OCI-LY7 (cell line): ENCODE measurements around the gene PLXNA4. TPM values are rescaled to one million over a fixed set of nuclear protein-coding genes. Genes with fewer than 3 reads are reported as not detected.

Source experiments
- BruUV-seq: library from RNA; stranded (reverse); fragments of 400-500 nt; replicated peaks from 2 replicates; lab custom pipeline; 2021; lab: Mats Ljungman, UMichigan
- CTCF ChIA-PET: fragments of 300-600 bp; sonication (Branson Sonifier 250); formaldehyde crosslinking; loops from one replicate; lab custom pipeline; 2022; ENCODE audit warnings: antibody characterized with exemption; ENCODE audit not compliant: unreplicated experiment; lab: Charles Lee
- POLR2A ChIA-PET: fragments of 300-600 bp; sonication (Branson Sonifier 250); formaldehyde crosslinking; loops from one replicate; lab custom pipeline; 2022; ENCODE audit warnings: antibody characterized with exemption; lab: Charles Lee
- DNase-seq: peaks from one replicate; pipeline ENCODE4 v3.0.0-alpha.2; 2015; ENCODE audit warnings: low spot score
- H2AFZ ChIP-seq: fragments of 200-600 bp; sonication (generic), shearing (Covaris generic); 2 replicates; pipeline ENCODE4 v1.6.1; 2014; ENCODE audit warnings: mild to moderate bottlenecking, antibody characterized with exemption, low read length, moderate library complexity
- H3K27ac ChIP-seq: fragments of 200-600 bp; sonication (generic); 2 replicates; pipeline ENCODE4 v1.5.1; 2014; ENCODE audit warnings: mixed run types, low read depth, mild to moderate bottlenecking, moderate library complexity, low read length, inconsistent platforms; ENCODE audit not compliant: poor library complexity, severe bottlenecking
- H3K36me3 ChIP-seq: fragments of 200-600 bp; sonication (generic); 2 replicates; pipeline ENCODE4 v1.6.1; 2014; ENCODE audit warnings: mild to moderate bottlenecking, antibody characterized with exemption, low read length, moderate library complexity, mixed read lengths; ENCODE audit not compliant: insufficient read depth
- H3K4me1 ChIP-seq: fragments of 200-600 bp; sonication (generic); 2 replicates; pipeline ENCODE4 v1.5.1; 2014; ENCODE audit warnings: mild to moderate bottlenecking, low read length; ENCODE audit not compliant: insufficient read depth, poor library complexity, severe bottlenecking
- H3K4me2 ChIP-seq: fragments of 200-600 bp; sonication (generic); 2 replicates; pipeline ENCODE4 v1.6.1; 2014; ENCODE audit warnings: mild to moderate bottlenecking, low read length
- H3K4me3 ChIP-seq: fragments of 200-600 bp; sonication (generic); 2 replicates; pipeline ENCODE4 v1.5.1; 2014; ENCODE audit warnings: mild to moderate bottlenecking, low read depth, low read length; ENCODE audit not compliant: poor library complexity, severe bottlenecking
- H3K79me2 ChIP-seq: fragments of 200-600 bp; sonication (generic); 2 replicates; pipeline ENCODE4 v1.6.1; 2016; ENCODE audit warnings: low read depth, mild to moderate bottlenecking, low read length, moderate library complexity, mixed read lengths; ENCODE audit not compliant: insufficient read depth
- H3K9me2 ChIP-seq: fragments of 200-600 bp; sonication (generic); 2 replicates; pipeline ENCODE4 v1.6.1; 2016; ENCODE audit warnings: mild to moderate bottlenecking, low read length, mixed read lengths; ENCODE audit not compliant: insufficient read depth
- H3K9me3 ChIP-seq: fragments of 200-600 bp; sonication (generic); 2 replicates; pipeline ENCODE4 v1.6.1; 2014; ENCODE audit warnings: mild to moderate bottlenecking, mixed run types, low read length, mixed read lengths
- H4K20me1 ChIP-seq: fragments of 200-600 bp; sonication (generic); 2 replicates; pipeline ENCODE4 v1.6.1; 2014; ENCODE audit warnings: mild to moderate bottlenecking, antibody characterized with exemption, low read length, moderate library complexity, mixed read lengths; ENCODE audit not compliant: insufficient read depth
- EZH2phosphoT487 ChIP-seq: fragments of 200-600 bp; sonication (generic); IDR thresholded peaks from 2 replicates; pipeline ENCODE4 v1.6.1; 2018; ENCODE audit warnings: low read depth, borderline replicate concordance, mild to moderate bottlenecking, mixed run types, antibody characterized with exemption, low read length, moderate library complexity, mixed read lengths
- intact Hi-C: fragments of 100-400 bp; cut with micrococcal nuclease; formaldehyde crosslinking; loops from one replicate; pipeline ENCODE4 v1.10.0; 2022; ENCODE audit not compliant: unreplicated experiment
- total RNA-seq, 2 experiments: library from RNA; depleted of rRNA in 1 of 2; stranded (reverse); fragments of >200 nt in 1 of 2; shearing (Covaris generic) in 1 of 2; gene quantifications; 2 replicates each; pipeline ENCODE4 v1.2.3, GENCODE V29; 2014 to 2022
- TF ChIP-seq, protein P1 (sequence below): fragments of 200-600 bp; sonication (generic); conservative IDR thresholded peaks from 2 replicates; pipeline ENCODE4 v1.5.1; 2014; ENCODE audit warnings: mild to moderate bottlenecking, antibody characterized with exemption, low read length, moderate library complexity, mixed read lengths

Gene PLXNA4
- total RNA-seq, 2 experiments from 2014 or later, result not detected

DNA sequence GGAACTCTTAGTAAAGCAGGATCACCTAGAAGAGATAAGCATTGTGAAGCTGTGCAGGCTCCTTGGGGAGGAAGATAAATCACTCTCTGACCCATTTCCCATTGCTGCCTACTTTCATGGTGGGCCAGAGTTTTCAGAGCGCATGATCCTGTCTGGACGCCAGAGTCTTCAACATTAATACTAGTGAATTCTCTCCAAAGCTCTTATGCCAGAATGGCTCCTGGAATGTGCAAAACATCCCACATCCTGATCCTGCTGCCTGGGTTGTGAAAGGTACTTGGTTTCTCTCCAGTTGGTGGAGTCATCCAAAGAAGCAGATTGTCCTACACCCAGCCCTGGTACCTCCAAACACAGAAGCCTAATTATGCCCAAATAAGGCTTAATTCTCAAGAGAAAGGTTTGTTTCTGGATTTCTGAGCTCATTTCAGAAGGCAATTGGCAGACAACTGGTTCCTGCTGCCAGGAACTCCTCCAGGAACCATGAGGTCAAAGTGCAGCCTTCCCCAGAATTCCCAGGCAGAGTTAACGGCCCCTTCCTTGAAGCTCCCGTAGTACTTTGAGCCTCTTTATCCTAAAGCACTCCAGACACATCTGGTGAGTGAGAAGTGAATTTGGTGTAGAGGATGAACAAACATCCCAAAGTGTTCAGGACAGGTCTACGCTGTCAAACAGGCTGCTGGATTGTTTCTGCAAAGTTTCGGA, 495.2 kb downstream of the PLXNA4 start:
- Histone ChIP-seq H3K9me3 (no peaks in the 10 kb centered on the region), H3K36me3 (no peaks in the 10 kb centered on the region), H3K27ac (no peak overlapping the region), H2AFZ (no peak overlapping the region), H3K4me2 (no peak overlapping the region), H4K20me1 (no peaks in the 10 kb centered on the region), H3K4me3 (no peak overlapping the region), H3K9me2 (no peaks in the 10 kb centered on the region), H3K79me2 (no peaks in the 10 kb centered on the region), H3K4me1 (no peaks in the 10 kb centered on the region)
- BruUV-seq, result no TSS peak
- intact Hi-C loops, result no loop called here
- DNase-seq, result no peak
- TF ChIP-seq, protein P1, sequence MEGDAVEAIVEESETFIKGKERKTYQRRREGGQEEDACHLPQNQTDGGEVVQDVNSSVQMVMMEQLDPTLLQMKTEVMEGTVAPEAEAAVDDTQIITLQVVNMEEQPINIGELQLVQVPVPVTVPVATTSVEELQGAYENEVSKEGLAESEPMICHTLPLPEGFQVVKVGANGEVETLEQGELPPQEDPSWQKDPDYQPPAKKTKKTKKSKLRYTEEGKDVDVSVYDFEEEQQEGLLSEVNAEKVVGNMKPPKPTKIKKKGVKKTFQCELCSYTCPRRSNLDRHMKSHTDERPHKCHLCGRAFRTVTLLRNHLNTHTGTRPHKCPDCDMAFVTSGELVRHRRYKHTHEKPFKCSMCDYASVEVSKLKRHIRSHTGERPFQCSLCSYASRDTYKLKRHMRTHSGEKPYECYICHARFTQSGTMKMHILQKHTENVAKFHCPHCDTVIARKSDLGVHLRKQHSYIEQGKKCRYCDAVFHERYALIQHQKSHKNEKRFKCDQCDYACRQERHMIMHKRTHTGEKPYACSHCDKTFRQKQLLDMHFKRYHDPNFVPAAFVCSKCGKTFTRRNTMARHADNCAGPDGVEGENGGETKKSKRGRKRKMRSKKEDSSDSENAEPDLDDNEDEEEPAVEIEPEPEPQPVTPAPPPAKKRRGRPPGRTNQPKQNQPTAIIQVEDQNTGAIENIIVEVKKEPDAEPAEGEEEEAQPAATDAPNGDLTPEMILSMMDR, result no peak
- no peak for TF ChIP-seq EZH2phosphoT487
- ChIA-PET CTCF (no interaction called here), POLR2A (no interaction called here)

DNA sequence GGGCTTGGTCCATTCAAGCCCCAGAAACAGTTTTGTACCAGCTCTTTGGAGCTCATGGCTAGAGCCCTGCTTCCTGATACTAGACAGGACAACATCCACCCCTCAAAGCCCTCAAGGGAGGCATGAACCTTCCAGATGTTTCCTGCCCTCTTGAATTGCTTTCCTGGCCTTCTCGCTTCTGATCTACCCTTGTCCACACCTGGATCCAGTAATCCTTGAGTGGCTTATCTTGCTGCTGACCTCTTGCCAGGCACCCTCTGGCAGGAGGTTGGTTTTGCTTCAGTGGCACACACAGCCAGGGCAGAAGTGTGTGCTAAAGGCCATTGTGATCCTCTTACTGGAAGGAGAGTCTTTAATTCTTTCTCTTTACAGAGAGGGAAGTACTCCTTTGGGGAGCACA, 495.8 kb downstream of the PLXNA4 start:
- H3K4me3 ChIP-seq, result no peak overlapping the region
- H3K4me2 ChIP-seq, result no peak overlapping the region
- H4K20me1 ChIP-seq, result no peaks in the 10 kb centered on the region
- ChIA-PET CTCF (no interaction called here), POLR2A (interaction anchor here (0.5 kb wide), 1 partner anchor 862 kb away, joined by 3 read pairs; no protein-coding TSS in a partner anchor)
- TF ChIP-seq, protein P1, result no peak
- TF ChIP-seq EZH2phosphoT487, result no peak
- H3K79me2 ChIP-seq, result no peaks in the 10 kb centered on the region
- intact Hi-C loops, result no loop called here
- H3K9me2 ChIP-seq, result no peaks in the 10 kb centered on the region
- no peaks in the 10 kb centered on the region for H3K4me1 ChIP-seq
- no peak overlapping the region for H3K27ac ChIP-seq
- DNase-seq, result no peak
- no peaks in the 10 kb centered on the region for H3K36me3 ChIP-seq
- BruUV-seq, result no TSS peak
- no peaks in the 10 kb centered on the region for H3K9me3 ChIP-seq
- no peak overlapping the region for H2AFZ ChIP-seq

DNA sequence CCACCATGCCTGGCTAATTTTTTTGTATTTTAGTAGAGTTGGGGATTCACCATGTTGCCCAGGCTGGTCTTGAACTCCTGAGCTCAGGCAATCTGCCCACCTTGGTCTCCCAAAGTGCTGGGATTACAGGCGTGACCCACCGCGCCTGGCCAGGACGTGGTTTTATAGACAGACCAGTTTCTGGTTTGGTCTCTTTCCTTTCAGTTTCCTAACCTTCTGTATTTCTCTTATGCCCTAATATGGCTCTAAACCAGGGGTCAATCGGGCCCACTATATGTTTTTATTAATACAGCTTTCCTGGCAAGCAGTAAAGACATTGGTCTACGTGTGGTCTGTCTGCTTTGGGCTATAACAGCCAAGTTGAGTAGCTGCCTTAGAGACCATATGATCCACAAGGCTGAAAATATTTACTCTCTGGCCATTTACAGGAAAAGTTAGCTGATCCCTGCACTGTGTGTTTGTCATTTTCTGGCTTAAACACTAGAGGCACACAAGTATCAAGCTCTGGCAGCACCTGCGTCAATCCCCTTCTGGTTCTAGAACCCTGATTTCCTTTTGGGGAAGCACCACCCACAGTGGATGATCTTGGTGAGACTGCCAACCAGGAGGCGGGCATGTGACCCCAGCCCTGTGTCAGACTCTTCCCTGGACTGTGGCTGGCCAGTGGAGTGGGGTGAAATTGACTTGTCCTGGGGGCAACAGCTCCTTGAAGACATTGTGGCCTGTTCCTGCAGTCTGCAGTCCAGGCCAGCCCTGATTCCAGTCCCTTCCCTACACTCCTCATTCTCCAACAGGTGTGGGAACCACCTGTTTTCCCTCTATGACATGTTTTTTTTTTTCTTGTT, 497.2 kb downstream of the PLXNA4 start:
- H3K79me2 ChIP-seq, result no peaks in the 10 kb centered on the region
- no TSS peak for BruUV-seq
- no peaks in the 10 kb centered on the region for H3K9me2 ChIP-seq
- no peaks in the 10 kb centered on the region for H3K36me3 ChIP-seq
- no peaks in the 10 kb centered on the region for H3K4me1 ChIP-seq
- ChIA-PET POLR2A (no interaction called here), CTCF (no interaction called here)
- H2AFZ ChIP-seq, result no peak overlapping the region
- H4K20me1 ChIP-seq, result no peaks in the 10 kb centered on the region
- no peak overlapping the region for H3K4me3 ChIP-seq
- H3K27ac ChIP-seq, result no peak overlapping the region
- no peak overlapping the region for H3K4me2 ChIP-seq
- no peaks in the 10 kb centered on the region for H3K9me3 ChIP-seq
- TF ChIP-seq EZH2phosphoT487, result no peak
- TF ChIP-seq, protein P1, result no peak
- no peak for DNase-seq
- intact Hi-C loops, result no loop called here
